Breast epithelium (tissue), 3 donors: ENCODE data around the gene ADAM23.

Source experiments
- POLR2A ChIP-seq: fragments of 450-650 bp; IDR thresholded peaks from one replicate; pipeline ENCODE4 v1.6.1; 2016; ENCODE audit warnings: antibody characterized with exemption, mild to moderate bottlenecking, moderate library complexity
- POLR2AphosphoS5 ChIP-seq, 3 donors: sonication (generic); formaldehyde crosslinking; IDR thresholded peaks; one replicate each; pipeline ENCODE4 v1.6.1; 2017; ENCODE audit warnings: antibody characterized with exemption in 3 of 3
- TF ChIP-seq, protein P1 (sequence below), 3 donors: fragments of 450-650 bp; IDR thresholded peaks; one replicate each; pipeline ENCODE4 v1.5.1; 2016 to 2017; ENCODE audit warnings: antibody characterized with exemption in 3 of 3, mild to moderate bottlenecking in 3 of 3, moderate library complexity in 3 of 3

DNA sequence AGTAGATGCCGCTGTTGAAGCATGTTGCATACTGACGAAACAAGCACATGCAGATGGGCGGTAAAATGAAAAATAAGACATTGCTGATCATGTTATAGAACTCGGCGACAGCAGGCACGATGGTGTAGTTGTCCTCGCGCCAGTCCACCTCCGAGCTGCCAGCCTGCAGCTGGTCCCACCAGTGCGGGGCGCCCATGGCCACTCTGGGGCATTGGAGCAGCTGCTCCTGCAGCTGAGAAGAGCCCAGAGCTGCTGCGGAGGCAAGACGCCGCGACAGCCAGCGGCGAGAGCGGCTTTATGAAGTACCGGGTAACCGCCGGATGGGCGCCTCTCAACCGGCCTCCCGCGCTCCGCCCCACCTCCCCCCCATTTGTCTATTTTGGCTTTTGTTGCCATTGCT lies 32.6 kb upstream of the ADAM23 start:
- TF ChIP-seq, protein P1, sequence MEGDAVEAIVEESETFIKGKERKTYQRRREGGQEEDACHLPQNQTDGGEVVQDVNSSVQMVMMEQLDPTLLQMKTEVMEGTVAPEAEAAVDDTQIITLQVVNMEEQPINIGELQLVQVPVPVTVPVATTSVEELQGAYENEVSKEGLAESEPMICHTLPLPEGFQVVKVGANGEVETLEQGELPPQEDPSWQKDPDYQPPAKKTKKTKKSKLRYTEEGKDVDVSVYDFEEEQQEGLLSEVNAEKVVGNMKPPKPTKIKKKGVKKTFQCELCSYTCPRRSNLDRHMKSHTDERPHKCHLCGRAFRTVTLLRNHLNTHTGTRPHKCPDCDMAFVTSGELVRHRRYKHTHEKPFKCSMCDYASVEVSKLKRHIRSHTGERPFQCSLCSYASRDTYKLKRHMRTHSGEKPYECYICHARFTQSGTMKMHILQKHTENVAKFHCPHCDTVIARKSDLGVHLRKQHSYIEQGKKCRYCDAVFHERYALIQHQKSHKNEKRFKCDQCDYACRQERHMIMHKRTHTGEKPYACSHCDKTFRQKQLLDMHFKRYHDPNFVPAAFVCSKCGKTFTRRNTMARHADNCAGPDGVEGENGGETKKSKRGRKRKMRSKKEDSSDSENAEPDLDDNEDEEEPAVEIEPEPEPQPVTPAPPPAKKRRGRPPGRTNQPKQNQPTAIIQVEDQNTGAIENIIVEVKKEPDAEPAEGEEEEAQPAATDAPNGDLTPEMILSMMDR (IDR thresholded peaks at IDR 0.05), result no peak
- TF ChIP-seq POLR2A (no peak), POLR2AphosphoS5 (IDR thresholded peaks at IDR 0.05) (no peak)
